Gastroesophageal sphincter (tissue), 4 donors: Measurements from ENCODE around the gene MRPL9. TPM values are rescaled to one million over a fixed set of nuclear protein-coding genes. Genes with fewer than 3 reads are reported as not detected.
A peak's percentile ranks its signal among the peaks of the same experiment; 100 is the strongest.

ENCODE experiments used
- ATAC-seq: fragments of 150-250 bp; one replicate; pipeline ENCODE4 v1.9.1; 2016; ENCODE audit warnings: mild to moderate bottlenecking, moderate library complexity
- H3K27ac ChIP-seq, 4 donors: fragments of 200-600 bp; sonication (generic) in 3 of 4; 1 replicate in 3 of 4; 2 replicates in 1 of 4; pipeline ENCODE4 v1.5.1; 2016 to 2019
- H3K27me3 ChIP-seq: fragments of 200-600 bp; sonication (generic); one replicate; pipeline ENCODE4 v1.5.1; 2019
- H3K36me3 ChIP-seq, 2 donors: fragments of 200-600 bp; sonication (generic); one replicate each; pipeline ENCODE4 v1.5.1; 2019; ENCODE audit warnings: control low read depth in 1 of 2
- H3K4me1 ChIP-seq, 3 donors: fragments of 200-600 bp; sonication (generic); 1 replicate in 2 of 3; 2 replicates in 1 of 3; pipeline ENCODE4 v1.5.1; 2016 to 2019; ENCODE audit warnings: control low read depth in 2 of 3
- H3K4me3 ChIP-seq, 2 donors: fragments of 200-600 bp; sonication (generic); one replicate each; pipeline ENCODE4 v1.5.1; 2019; ENCODE audit warnings: mild to moderate bottlenecking in 1 of 2, moderate library complexity in 1 of 2
- H3K9me3 ChIP-seq, 3 donors: fragments of 200-600 bp; sonication (generic); one replicate each; pipeline ENCODE4 v1.5.1; 2017 to 2019; ENCODE audit warnings: control low read depth in 2 of 3
- EP300 ChIP-seq: sonication (generic); formaldehyde crosslinking; IDR thresholded peaks from one replicate; pipeline ENCODE4 v1.6.1; 2017; ENCODE audit warnings: antibody characterized with exemption, mild to moderate bottlenecking
- POLR2A ChIP-seq, 2 donors: fragments of 450-650 bp; IDR thresholded peaks; one replicate each; pipeline ENCODE4 v1.6.1; 2017; ENCODE audit warnings: antibody characterized with exemption in 2 of 2, mild to moderate bottlenecking in 2 of 2, moderate library complexity in 1 of 2
- POLR2AphosphoS5 ChIP-seq: sonication (generic); formaldehyde crosslinking; IDR thresholded peaks from one replicate; pipeline ENCODE4 v1.6.1; 2017; ENCODE audit warnings: antibody characterized with exemption
- WGBS, 2 donors: methylation state at CpG; one replicate each; pipeline ENCODE4 v1.1.5; 2018; ENCODE audit warnings: low coverage in 1 of 2; 5-methylcytosine and 5-hydroxymethylcytosine counted together
- total RNA-seq, 4 donors: library from RNA; depleted of rRNA; stranded (reverse); fragments of >200 nt; gene quantifications; one replicate each; pipeline ENCODE4 v1.1.0, GENCODE V29; 2016
- TF ChIP-seq, protein P1 (sequence below), 4 experiments: fragments of 200-600 bp in 2 of 4; fragments of 450-650 bp in 2 of 4; sonication (generic) in 1 of 4; IDR thresholded peaks; one replicate each; pipeline ENCODE4 v1.5.1; 2017 to 2019; ENCODE audit warnings: antibody characterized with exemption in 4 of 4, mild to moderate bottlenecking in 2 of 4, moderate library complexity in 2 of 4

Gene MRPL9
- total RNA-seq, result 10 to 100 TPM; 49.7 to 60.7 (median 55.5) TPM

DNA sequence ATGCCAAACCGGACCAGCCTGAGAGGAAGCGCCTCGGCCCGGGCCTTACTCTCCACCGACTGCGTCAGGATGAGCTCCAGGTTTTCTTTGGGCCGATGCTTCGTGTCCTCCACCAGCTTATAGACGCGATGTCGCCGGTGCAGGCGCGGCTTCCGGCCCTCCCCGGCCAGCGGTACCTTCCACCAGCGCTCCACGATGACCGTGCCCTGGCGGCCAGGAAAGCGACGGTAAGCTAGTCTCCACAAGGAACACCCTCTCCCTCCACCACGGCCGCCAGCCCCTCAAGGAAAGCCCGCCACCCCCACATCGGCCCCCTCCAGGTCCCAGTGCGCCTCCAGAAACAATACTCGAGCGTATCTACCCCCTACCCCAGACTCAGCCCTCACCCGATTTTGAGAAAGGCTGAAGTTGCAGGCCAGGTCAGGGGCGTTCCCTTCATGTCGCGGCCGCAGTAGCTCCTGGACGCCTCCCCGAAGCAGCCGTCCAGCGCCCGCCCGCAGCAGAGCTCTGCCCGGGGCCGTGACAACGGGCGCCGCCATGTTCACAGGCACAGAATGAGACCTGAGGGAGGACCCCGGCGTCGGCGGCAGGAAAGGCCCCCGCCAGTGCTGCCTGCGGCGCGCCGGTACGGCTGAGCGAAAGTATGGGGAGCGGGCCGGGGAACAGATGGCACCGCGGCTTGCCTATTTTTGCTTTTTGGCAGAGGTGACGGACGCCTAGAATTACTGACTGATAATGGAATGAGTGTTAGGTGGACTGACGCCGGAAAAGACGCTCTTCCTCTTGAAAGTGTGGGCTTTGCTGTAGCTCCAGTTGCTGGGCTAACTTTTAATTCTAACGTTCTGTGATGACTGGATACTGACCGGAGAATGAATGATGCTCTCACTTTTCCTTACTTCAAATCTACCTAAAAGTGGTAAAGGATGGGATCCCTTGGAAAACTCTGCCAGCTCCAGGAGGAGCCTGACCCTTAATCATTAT lies at the start of gene MRPL9:
MRPL9 (minus strand) TSS at position 556 of the 981 bp plus-strand sequence; CDS start at position 539, 17 bp downstream.
- TF ChIP-seq, protein P1, sequence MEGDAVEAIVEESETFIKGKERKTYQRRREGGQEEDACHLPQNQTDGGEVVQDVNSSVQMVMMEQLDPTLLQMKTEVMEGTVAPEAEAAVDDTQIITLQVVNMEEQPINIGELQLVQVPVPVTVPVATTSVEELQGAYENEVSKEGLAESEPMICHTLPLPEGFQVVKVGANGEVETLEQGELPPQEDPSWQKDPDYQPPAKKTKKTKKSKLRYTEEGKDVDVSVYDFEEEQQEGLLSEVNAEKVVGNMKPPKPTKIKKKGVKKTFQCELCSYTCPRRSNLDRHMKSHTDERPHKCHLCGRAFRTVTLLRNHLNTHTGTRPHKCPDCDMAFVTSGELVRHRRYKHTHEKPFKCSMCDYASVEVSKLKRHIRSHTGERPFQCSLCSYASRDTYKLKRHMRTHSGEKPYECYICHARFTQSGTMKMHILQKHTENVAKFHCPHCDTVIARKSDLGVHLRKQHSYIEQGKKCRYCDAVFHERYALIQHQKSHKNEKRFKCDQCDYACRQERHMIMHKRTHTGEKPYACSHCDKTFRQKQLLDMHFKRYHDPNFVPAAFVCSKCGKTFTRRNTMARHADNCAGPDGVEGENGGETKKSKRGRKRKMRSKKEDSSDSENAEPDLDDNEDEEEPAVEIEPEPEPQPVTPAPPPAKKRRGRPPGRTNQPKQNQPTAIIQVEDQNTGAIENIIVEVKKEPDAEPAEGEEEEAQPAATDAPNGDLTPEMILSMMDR (IDR thresholded peaks at IDR 0.05), result no peak
- peak; percentile 49 to 56 for TF ChIP-seq POLR2A (IDR thresholded peaks at IDR 0.05)
- TF ChIP-seq POLR2AphosphoS5, result peak; percentile 59
- peaks cover 5 to 18% (median 6%) of the 10 kb centered on the region in 3 donors for H3K4me1 ChIP-seq

DNA sequence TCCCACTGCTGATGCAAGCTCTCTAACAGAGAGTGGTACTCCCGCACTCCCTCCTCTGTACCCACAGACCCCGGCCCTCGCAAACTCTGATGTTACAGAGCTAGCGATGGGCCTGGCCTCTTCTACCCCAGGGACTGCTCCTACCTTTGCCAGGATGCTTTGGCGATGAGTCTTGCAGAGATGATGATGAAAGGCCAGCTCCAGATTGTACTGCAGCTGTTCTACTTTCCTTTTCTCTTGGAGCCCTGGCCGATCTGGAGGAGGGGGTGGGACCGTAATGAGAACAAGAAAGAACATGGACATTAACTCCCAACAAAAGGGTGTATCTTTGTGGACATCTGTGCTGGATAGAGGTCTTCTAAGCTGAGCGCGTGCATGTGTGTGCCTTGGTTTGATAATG lies 47.9 kb upstream of the MRPL9 start:
- ATAC-seq, result peak; percentile 51
- Histone ChIP-seq H3K4me3 (no peak overlapping the region), H3K27ac (no peak overlapping the region), H3K9me3 (no peaks in the 10 kb centered on the region), H3K4me1 (no peaks in the 10 kb centered on the region), H3K36me3 (no peaks in the 10 kb centered on the region), H3K27me3 (peaks cover 7% of the 10 kb centered on the region)
- 83 to 95% methylated on average over 2 to 4 of the region's 9 CpGs for WGBS, 2 donors
- no peak for TF ChIP-seq POLR2A (IDR thresholded peaks at IDR 0.05)
- no peak for TF ChIP-seq POLR2AphosphoS5
- no peak for TF ChIP-seq EP300
- TF ChIP-seq, protein P1 (IDR thresholded peaks at IDR 0.05), result no peak

More for the DNA sequence above, at the start of gene MRPL9:
- H3K36me3 ChIP-seq, result peaks cover 0 to 42% of the 10 kb centered on the region in 2 donors
- H3K9me3 ChIP-seq, result no peaks in the 10 kb centered on the region
- ATAC-seq, result peak; percentile 93
- 0% methylated on average over 5 to 14 of the region's 68 CpGs for WGBS, 2 donors
- H3K27ac ChIP-seq, result peak within 1 kb of the TSS; percentile 58 to 93 (median 88)
- H3K4me3 ChIP-seq, result peak within 1 kb of the TSS; percentile 50 to 72
- no peaks in the 10 kb centered on the region for H3K27me3 ChIP-seq

DNA sequence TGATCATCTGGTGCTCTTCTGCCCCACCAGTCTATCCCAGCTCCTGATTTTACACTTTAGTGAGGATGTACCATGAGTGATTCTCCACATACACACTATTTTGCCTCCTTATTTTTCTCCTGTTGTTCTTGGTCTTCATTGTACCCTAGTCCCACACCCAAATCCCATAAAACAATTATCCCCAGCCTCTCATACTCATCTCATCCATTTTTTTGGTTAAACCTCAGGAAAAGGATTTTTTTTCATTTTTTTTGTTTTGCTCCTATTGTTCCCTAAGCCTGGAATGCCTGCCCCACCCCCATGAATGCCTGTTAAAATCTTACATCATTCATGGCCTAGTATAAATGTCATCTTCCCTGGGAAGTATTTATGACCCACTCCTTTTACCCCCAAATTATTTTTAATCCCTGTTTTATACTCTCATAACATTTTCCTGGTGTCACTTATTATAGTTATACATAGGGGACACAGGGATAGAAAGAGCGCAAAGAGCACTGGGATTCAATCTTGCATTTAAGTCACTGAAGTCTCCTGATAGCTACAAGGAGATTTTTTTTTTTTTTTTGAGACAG lies 46.8 kb upstream of the MRPL9 start:
- WGBS, 2 donors, result 93 to 100% methylated on average over 1 of the region's 1 CpG
- no peaks in the 10 kb centered on the region for H3K4me1 ChIP-seq
- H3K9me3 ChIP-seq, result no peaks in the 10 kb centered on the region
- H3K27ac ChIP-seq, result no peak overlapping the region
- TF ChIP-seq EP300 (no peak), POLR2AphosphoS5 (no peak), POLR2A (IDR thresholded peaks at IDR 0.05) (no peak)
- TF ChIP-seq, protein P1 (IDR thresholded peaks at IDR 0.05), result no peak
- H3K36me3 ChIP-seq, result no peaks in the 10 kb centered on the region
- H3K4me3 ChIP-seq, result no peak overlapping the region
- ATAC-seq, result no peak
- peaks cover 9% of the 10 kb centered on the region for H3K27me3 ChIP-seq

DNA sequence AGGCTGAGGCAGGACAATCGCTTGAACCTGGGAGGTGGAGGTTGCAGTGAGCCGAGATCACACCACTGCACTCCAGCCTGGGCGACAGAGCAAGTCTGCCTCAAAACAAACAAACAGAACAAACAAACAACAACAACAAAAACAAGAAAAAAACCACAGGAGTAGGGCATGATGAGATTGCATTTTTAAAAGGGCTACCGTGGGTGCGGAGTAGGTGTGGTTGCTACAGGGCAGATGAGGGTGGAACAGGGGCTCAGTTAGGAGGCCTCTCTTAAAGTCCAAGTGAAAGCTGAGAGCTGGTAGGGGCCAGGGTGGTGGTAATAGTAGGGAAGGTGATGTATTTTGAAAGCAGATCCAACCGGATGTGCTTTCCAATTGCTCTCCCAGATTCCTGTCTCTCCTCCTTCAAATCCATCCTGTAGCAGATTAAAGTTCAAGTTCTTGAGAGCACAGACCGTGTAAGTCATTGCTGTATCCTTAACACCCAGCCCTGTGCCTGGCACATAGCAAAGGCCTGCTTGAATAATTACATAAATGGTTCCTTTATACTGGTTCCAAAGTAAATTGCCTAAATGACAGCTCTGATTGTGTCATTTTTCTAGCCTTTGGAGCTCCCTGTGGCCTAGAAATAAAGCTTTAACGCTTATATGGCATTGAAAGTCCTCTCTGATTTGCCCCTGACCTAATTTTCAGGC lies 46.1 kb upstream of the MRPL9 start:
- ATAC-seq, result no peak
- Histone ChIP-seq H3K4me1 (no peaks in the 10 kb centered on the region), H3K36me3 (no peaks in the 10 kb centered on the region), H3K9me3 (no peaks in the 10 kb centered on the region), H3K27ac (no peak overlapping the region), H3K27me3 (peaks cover 10% of the 10 kb centered on the region), H3K4me3 (no peak overlapping the region)
- WGBS, 2 donors, result 38 to 68% methylated on average over 2 to 7 of the region's 8 CpGs
- TF ChIP-seq POLR2A (IDR thresholded peaks at IDR 0.05) (no peak), POLR2AphosphoS5 (no peak), EP300 (no peak)
- TF ChIP-seq, protein P1 (IDR thresholded peaks at IDR 0.05), result no peak
